Natural killer cell (primary cell): ENCODE measurements around the gene PDE4D. TPM values are rescaled to one million over a fixed set of nuclear protein-coding genes. Genes with fewer than 3 reads are reported as not detected.

Experiments
- ATAC-seq, 3 donors: fragments of 150-1000 bp in 2 of 3; fragments of 200-7000 bp in 1 of 3; cut with Tn5 transposase; 1 replicate in 1 of 3; 2 replicates in 2 of 3; pipeline ENCODE4 v1.10.0; 2021; ENCODE audit warnings: mild to moderate bottlenecking in 2 of 3, moderate library complexity in 2 of 3
- DNase-seq, 2 donors: peaks; one replicate each; pipeline versions ENCODE4 v3.0.0 to v3.0.0-alpha.2; 2013 to 2021; ENCODE audit warnings: mixed read lengths in 1 of 2
- H3K27ac ChIP-seq: one replicate; pipeline ENCODE4 v1.5.1; 2013; ENCODE audit warnings: mild to moderate bottlenecking, low read length
- H3K27me3 ChIP-seq: one replicate; pipeline ENCODE4 v1.6.1; 2013; ENCODE audit warnings: low read length; ENCODE audit not compliant: control insufficient read depth, insufficient read depth
- H3K36me3 ChIP-seq: one replicate; pipeline ENCODE4 v1.6.1; 2013; ENCODE audit warnings: low read length; ENCODE audit not compliant: control insufficient read depth, insufficient read depth
- H3K4me1 ChIP-seq: one replicate; pipeline ENCODE4 v1.6.1; 2013; ENCODE audit warnings: low read length; ENCODE audit not compliant: control insufficient read depth, insufficient read depth
- H3K4me3 ChIP-seq: one replicate; pipeline ENCODE4 v1.5.1; 2013; ENCODE audit warnings: low read length
- H3K9me3 ChIP-seq: one replicate; pipeline ENCODE4 v1.6.1; 2013; ENCODE audit warnings: low read length; ENCODE audit not compliant: control insufficient read depth, insufficient read depth
- H3K27ac Mint-ChIP-seq, 2 donors: one replicate each; pipeline ENCODE4 v1.8.0; 2022; ENCODE audit warnings: mild to moderate bottlenecking in 2 of 2, mixed read lengths in 2 of 2, moderate library complexity in 1 of 2
- H3K27me3 Mint-ChIP-seq, 2 donors: one replicate each; pipeline ENCODE4 v1.8.0; 2022; ENCODE audit warnings: low read depth in 2 of 2, mixed read lengths in 2 of 2
- H3K36me3 Mint-ChIP-seq: one replicate; pipeline ENCODE4 v1.8.0; 2022; ENCODE audit warnings: mixed read lengths
- H3K4me1 Mint-ChIP-seq, 2 donors: one replicate each; pipeline ENCODE4 v1.8.0; 2022; ENCODE audit warnings: mixed read lengths in 2 of 2
- H3K4me3 Mint-ChIP-seq: one replicate; pipeline ENCODE4 v1.8.0; 2022; ENCODE audit warnings: mild to moderate bottlenecking, moderate library complexity, mixed read lengths
- H3K9me3 Mint-ChIP-seq, 2 donors: one replicate each; pipeline ENCODE4 v1.8.0; 2022; ENCODE audit warnings: mixed read lengths in 2 of 2
- CTCF ChIP-seq: fragments of 200-600 bp; IDR thresholded peaks from one replicate; pipeline ENCODE4 v1.8.0; 2022; ENCODE audit warnings: antibody characterized with exemption
- WGBS: methylation state at CpG from one replicate; pipeline ENCODE4 v1.1.7; 2013; ENCODE audit warnings: missing lambda C conversion rate; ENCODE audit not compliant: insufficient coverage; 5-methylcytosine and 5-hydroxymethylcytosine counted together
- intact Hi-C: fragments of 100-400 bp; cut with micrococcal nuclease; formaldehyde crosslinking; loops from one replicate; pipeline ENCODE4 v1.14.2; 2022
- total RNA-seq, 4 donors: library from RNA; stranded (reverse); fragments of 120-200 nt in 1 of 4; gene quantifications; one replicate each; pipeline versions ENCODE4 v1.2.3 to v1.2.4, GENCODE V29; 2013 to 2022

The PDE4D gene
- total RNA-seq, 3 donors from 2014 or later (not counting 1 experiment from before 2014, with no cell fraction given) = 109 to 170 (median 116) TPM

- Mint-ChIP-seq H3K4me1 (peaks cover 0 to 7% of the 10 kb centered on the region in 2 donors), H3K9me3 (no peaks in the 10 kb centered on the region), H3K27me3 (no peaks in the 10 kb centered on the region), H3K4me3 (no peak overlapping the region), H3K27ac (no peak overlapping the region), H3K36me3 (no peaks in the 10 kb centered on the region)
- no peak overlapping the region for H3K27ac ChIP-seq
- no peaks in the 10 kb centered on the region for H3K9me3 ChIP-seq
- TF ChIP-seq CTCF = no peak
- 83% methylated on average over 1 of the region's 1 CpG for WGBS
- peaks cover 2% of the 10 kb centered on the region for H3K27me3 ChIP-seq
- ATAC-seq (no peak), DNase-seq (no peak)
- no peaks in the 10 kb centered on the region for H3K36me3 ChIP-seq
- intact Hi-C loops = no loop called here
- no peak overlapping the region for H3K4me3 ChIP-seq
- H3K4me1 ChIP-seq = no peaks in the 10 kb centered on the region
These were observed 632.6 kb downstream of the PDE4D start for GRCh38 chr5:59260973-59261372.

- intact Hi-C loops = no loop called here
- Histone ChIP-seq H3K36me3 (no peaks in the 10 kb centered on the region), H3K4me3 (no peak overlapping the region), H3K4me1 (no peaks in the 10 kb centered on the region), H3K27ac (no peak overlapping the region), H3K9me3 (no peaks in the 10 kb centered on the region), H3K27me3 (peaks cover 2% of the 10 kb centered on the region)
- no peak overlapping the region for H3K27ac Mint-ChIP-seq
- no peaks in the 10 kb centered on the region for H3K36me3 Mint-ChIP-seq
- H3K27me3 Mint-ChIP-seq = no peaks in the 10 kb centered on the region
- peaks cover 0 to 7% of the 10 kb centered on the region in 2 donors for H3K4me1 Mint-ChIP-seq
- no peak for TF ChIP-seq CTCF
- H3K4me3 Mint-ChIP-seq = no peak overlapping the region
- no peaks in the 10 kb centered on the region for H3K9me3 Mint-ChIP-seq
- DNase-seq = no peak
- WGBS = 100% methylated on average over 2 of the region's 3 CpGs
- no peak for ATAC-seq
These were observed 633.3 kb downstream of the PDE4D start for GRCh38 chr5:59260200-59260599.

GRCh38 chr5:59259237-59259636 lies 634.3 kb downstream of the PDE4D start:
- Mint-ChIP-seq H3K4me1 (no peaks in the 10 kb centered on the region), H3K27me3 (no peaks in the 10 kb centered on the region), H3K4me3 (no peak overlapping the region), H3K9me3 (no peaks in the 10 kb centered on the region), H3K27ac (no peak overlapping the region), H3K36me3 (no peaks in the 10 kb centered on the region)
- WGBS = 89% methylated on average over 1 of the region's 1 CpG
- Histone ChIP-seq H3K4me3 (no peak overlapping the region), H3K9me3 (no peaks in the 10 kb centered on the region), H3K36me3 (no peaks in the 10 kb centered on the region), H3K27ac (no peak overlapping the region), H3K4me1 (no peaks in the 10 kb centered on the region), H3K27me3 (peaks cover 2% of the 10 kb centered on the region)
- no peak for DNase-seq
- TF ChIP-seq CTCF = no peak
- intact Hi-C loops = no loop called here
- no peak for ATAC-seq
